ENCODE data around the gene CIAO2B.

CIAO2B gene

DNA sequence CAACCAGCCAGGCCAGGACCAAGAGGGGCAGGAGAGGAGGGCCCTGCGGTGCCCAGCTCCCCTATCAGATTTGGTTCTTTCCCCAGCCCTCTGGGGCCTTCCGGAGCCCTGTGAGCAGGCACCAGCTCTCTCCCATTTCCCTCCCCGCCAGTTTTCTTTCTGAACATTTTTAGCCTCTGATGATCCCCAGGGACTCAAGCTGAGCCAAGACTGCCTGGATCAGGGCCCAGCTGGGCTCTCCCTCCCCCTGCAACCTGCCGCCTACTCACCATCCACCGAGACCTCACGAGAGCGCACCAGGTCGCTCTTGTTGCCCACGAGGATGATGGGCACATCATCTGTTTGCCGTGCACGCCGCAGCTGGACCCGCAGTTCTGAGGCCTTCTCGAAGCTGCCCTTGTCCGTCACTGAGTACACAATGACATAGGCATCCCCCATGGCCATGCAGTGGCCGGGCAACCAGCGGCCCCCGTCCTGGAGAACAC lies 10.9 kb downstream of the CIAO2B start:
- TF ChIP-seq, protein P1, sequence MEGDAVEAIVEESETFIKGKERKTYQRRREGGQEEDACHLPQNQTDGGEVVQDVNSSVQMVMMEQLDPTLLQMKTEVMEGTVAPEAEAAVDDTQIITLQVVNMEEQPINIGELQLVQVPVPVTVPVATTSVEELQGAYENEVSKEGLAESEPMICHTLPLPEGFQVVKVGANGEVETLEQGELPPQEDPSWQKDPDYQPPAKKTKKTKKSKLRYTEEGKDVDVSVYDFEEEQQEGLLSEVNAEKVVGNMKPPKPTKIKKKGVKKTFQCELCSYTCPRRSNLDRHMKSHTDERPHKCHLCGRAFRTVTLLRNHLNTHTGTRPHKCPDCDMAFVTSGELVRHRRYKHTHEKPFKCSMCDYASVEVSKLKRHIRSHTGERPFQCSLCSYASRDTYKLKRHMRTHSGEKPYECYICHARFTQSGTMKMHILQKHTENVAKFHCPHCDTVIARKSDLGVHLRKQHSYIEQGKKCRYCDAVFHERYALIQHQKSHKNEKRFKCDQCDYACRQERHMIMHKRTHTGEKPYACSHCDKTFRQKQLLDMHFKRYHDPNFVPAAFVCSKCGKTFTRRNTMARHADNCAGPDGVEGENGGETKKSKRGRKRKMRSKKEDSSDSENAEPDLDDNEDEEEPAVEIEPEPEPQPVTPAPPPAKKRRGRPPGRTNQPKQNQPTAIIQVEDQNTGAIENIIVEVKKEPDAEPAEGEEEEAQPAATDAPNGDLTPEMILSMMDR (IDR thresholded peaks at IDR 0.05; ENCODE audit: borderline replicate concordance, insufficient read depth, low read depth, low read length) = no peak
- no peak overlapping the region for H3K4me3 ChIP-seq (ENCODE audit: low read depth, low read length)

GRCh38 chr16:66921729-66922450 lies 12.3 kb downstream of the CIAO2B start:
- TF ChIP-seq, protein P1 (IDR thresholded peaks at IDR 0.05; ENCODE audit: borderline replicate concordance, insufficient read depth, low read depth, low read length) = no peak
- H3K4me3 ChIP-seq (ENCODE audit: low read depth, low read length) = no peak overlapping the region

DNA sequence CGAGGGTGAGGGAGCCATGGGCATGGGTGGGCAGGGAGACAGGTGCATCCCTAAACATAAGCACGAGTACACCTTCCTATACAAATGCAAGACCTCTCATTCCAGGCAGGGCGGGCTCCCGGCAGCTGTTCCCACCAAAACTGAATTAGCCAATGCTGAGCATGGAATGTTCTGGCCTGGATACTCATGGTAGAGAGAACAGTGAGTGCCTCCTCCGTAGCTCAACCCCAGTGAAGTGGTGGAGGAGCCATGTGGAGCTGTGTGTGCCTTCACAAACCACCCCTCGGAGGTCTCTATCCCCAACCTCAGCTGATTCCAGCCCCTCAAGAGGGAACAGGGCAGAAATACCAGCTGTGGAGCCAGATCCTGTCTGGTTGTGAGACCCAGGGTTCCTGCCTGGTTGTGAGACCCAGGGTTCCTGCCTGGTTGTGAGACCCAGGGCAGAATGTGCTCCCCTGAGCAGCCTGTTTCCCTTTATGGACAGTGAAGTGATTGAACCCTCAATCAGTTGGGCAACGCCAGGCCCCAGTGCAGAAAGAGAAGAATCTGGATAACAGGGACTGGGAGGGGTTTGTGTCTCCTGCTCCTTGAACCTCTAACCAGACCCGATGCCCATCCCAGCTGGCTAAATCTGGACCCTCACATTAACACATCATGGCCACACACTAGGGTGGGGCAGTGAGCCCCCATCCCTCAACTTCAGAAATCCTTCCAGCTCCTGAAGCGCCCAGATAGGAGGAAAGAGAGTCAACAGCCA lies 13.1 kb downstream of the CIAO2B start:
- TF ChIP-seq, protein P1 (IDR thresholded peaks at IDR 0.05; ENCODE audit: borderline replicate concordance, insufficient read depth, low read depth, low read length) = no peak
- H3K4me3 ChIP-seq (ENCODE audit: low read depth, low read length) = no peak overlapping the region

DNA sequence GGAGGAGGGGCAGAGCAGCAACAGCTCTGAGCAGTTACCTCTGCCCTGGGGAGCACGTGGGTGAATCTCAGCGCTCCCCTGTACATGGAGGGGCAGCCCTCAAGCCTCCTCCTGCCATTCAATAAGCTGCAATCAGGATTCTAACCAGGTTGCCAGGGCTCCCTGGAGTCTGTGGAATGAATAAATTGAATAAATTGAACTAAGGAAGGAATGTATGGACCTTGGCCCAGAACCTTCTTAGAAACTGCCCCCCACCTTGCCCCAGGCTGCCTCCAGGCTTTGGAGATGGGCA lies 14.0 kb downstream of the CIAO2B start:
- H3K4me3 ChIP-seq (ENCODE audit: low read depth, low read length) = no peak overlapping the region
- TF ChIP-seq, protein P1 (IDR thresholded peaks at IDR 0.05; ENCODE audit: borderline replicate concordance, insufficient read depth, low read depth, low read length) = no peak

DNA sequence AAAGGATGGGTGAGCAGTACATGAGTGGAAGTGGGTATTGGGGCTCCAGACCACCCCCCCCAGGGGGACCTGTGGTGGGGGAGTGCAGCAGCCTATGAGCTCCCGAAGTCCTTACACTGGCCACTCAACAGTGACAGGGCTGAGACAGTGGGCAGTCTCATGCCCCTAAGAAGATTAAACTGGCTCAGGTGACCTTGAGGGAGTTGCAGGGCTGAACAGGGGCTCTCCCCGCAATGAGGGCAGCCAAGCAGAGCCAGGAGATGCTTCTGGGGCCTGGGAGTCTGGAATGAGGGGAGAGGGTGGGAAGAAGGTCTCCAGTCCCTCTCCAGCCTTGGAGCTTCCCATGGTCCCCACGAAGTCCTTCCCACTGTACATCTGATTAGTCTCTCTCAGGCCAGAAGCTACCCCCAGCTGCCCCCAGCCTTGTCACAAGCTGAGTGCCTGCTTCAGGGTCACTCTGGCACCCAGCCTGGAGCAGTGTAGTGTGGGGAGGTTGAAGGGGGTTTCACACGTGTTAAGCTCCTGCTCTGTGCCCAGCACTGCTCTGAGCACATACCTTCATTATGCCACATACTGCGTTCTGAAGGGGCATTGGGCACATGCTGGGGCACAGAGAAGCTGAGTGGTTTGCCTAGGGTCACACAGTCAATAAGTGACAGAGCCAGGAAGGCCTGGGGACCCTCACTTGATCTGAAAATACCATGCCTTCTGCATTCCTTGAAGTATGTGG lies 14.5 kb downstream of the CIAO2B start:
- TF ChIP-seq, protein P1 (IDR thresholded peaks at IDR 0.05; ENCODE audit: borderline replicate concordance, insufficient read depth, low read depth, low read length) = no peak
- no peak overlapping the region for H3K4me3 ChIP-seq (ENCODE audit: low read depth, low read length)

- no peak within 1 kb of the TSS for H3K4me3 ChIP-seq (ENCODE audit: low read depth, low read length)
- TF ChIP-seq, protein P1 (IDR thresholded peaks at IDR 0.05; ENCODE audit: borderline replicate concordance, insufficient read depth, low read depth, low read length) = no peak
Measured at GRCh38 chr16:66918803-66919568, 15.2 kb downstream of the CIAO2B start, which contains the start of gene CDH16. Gene CDH16, minus strand, starts transcription at chr16:66918885. Its CDS starts 820 bp downstream, at chr16:66918065.

All from GM12875 (cell line).